ENCODE results near the gene ITGB7.
A peak's percentile ranks its signal among the peaks of the same experiment; 100 is the strongest.

ITGB7 gene

DNA sequence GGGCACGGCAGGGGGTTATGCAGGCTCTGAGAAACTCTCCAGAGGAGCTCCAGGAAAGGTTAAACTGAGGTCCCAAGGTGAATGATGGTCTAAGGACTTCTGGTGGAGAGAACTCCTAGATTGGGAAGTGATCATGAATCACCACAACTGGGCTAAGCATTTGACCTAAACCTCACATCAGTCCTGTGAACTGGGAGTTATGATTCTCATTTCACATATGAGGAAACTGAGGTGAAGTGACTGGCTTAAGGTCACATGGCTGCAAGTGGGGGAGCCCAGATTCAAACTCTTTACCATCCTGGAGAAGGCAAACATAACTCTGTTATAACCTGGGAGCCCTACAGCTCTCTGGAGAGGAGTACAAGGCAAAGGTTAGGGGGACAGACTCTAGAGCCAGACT lies 20.8 kb upstream of the ITGB7 start:
- Histone ChIP-seq H3K36me3 (ENCODE audit: control insufficient read depth in 2 of 2, insufficient read depth in 1 of 2, low read length in 2 of 2) (no peaks in the 10 kb centered on the region), H3K4me3 (ENCODE audit: low read depth, low read length) (no peak overlapping the region), H3K27ac (ENCODE audit: extremely low read depth, low read depth, low read length) (no peak overlapping the region), H3K9me3 (ENCODE audit: control insufficient read depth, insufficient read depth, low read depth, low read length) (no peaks in the 10 kb centered on the region), H3K4me1 (ENCODE audit: control insufficient read depth, insufficient read depth, low read length) (peaks cover 6% of the 10 kb centered on the region)
- ChIA-PET CTCF (interaction anchor here (0.6 kb wide), 1 partner anchor 74 kb away, joined by 3 read pairs; no protein-coding TSS in a partner anchor), POLR2A (no interaction called here)
- TF ChIP-seq ZNF350 (tag by site-specific recombination; IDR thresholded peaks at IDR 0.05) (no peak), ZNF133 (tag by site-specific recombination; IDR thresholded peaks at IDR 0.05) (no peak), ZNF571 (tag by site-specific recombination; IDR thresholded peaks at IDR 0.05) (no peak)

DNA sequence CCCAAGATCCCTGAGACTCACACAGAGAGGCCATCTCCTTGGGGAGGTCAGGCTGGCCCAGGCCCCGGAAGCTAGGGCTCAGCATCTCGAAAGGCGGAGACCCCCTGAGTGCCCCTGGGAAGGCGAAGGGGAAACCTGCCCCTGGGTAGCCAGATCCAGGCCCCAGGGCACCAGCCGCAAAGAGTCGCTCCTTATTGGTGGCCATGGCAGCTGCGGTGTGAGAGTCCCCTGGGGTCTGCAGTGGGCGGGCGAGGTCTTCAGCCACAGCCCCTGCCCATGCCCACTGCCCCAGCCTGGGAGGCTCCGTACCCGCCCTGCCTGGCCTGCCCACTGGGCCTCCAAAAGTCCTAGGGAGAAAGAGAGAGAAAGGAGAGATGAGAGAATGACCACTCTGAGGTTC lies 20.3 kb upstream of the ITGB7 start:
- Histone ChIP-seq H3K9me3 (ENCODE audit: control insufficient read depth, insufficient read depth, low read depth, low read length) (no peaks in the 10 kb centered on the region), H3K36me3 (ENCODE audit: control insufficient read depth in 2 of 2, insufficient read depth in 1 of 2, low read length in 2 of 2) (no peaks in the 10 kb centered on the region), H3K4me1 (ENCODE audit: control insufficient read depth, insufficient read depth, low read length) (peaks cover under 1% of the 10 kb centered on the region), H3K4me3 (ENCODE audit: low read depth, low read length) (no peak overlapping the region), H3K27ac (ENCODE audit: extremely low read depth, low read depth, low read length) (no peak overlapping the region)
- TF ChIP-seq ZNF175 (tag by site-specific recombination; IDR thresholded peaks at IDR 0.05) (no peak), CTCF (tag by site-specific recombination; IDR thresholded peaks at IDR 0.05) (no peak), BCL11A (tag by site-specific recombination; IDR thresholded peaks at IDR 0.05; ENCODE audit: low read depth) (no peak)
- POLR2A ChIA-PET = no interaction called here
- CTCF ChIA-PET = no interaction called here

DNA sequence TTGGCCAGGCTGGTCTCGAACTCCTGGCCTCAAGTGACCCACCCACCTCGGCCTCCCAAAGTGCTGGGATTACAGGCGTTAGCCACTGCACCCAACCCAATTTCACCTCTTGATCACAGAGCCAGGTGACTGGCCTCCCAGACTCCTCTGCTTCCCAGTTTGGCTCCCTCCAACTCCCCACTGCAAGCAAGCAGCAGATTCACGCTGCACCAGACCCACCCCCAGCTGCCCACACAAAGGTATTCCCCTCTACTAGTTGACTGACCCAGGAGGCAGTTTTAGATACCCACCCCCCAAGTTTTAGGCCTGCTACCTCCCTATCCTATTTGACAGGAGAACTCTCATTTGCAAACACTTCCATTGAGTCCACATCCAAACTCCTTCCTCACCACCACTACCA lies 19.8 kb upstream of the ITGB7 start:
- CTCF ChIA-PET = interaction anchor here (0.9 to 1.2 kb wide), 2 partner anchors 14 to 161 kb away, joined by 3 read pairs; no protein-coding TSS in a partner anchor

DNA sequence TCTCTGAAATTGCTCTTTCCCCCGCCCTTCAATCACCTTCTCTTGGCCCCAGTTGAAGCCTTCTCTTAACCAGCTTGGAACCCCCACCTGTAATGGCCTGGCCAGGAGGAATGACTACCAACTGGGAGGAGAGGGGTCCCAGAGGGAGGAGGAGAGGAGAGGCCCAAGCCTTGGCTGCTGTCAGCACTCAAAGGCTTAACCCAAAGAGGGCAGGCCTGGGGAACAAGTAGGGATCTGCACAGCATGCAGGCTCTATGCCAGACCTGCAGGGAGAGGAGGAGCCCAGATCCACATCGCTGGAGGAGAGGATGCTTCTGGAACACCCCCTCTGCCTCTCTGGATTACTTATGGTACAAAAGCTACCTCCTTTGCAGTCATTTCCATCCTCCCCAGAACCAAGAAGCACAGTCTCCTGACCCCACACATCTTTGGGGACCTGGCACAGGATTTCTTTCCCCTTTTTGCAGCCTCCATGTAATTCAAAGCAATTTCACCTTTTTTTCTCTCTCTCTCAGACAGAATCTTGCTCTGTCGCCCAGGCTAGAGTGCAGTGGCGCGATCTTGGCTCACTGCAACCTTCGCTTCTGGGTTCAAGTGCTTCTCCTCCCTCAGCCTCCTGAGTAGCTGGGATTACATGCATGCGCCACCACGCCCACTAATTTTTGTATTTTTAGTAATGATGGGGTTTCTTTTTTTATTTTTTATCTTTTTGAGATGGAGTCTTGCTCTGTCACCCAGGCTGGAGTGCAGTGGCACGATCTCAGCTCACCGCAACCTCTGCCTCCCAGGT lies 18.8 kb upstream of the ITGB7 start:
- ChIA-PET CTCF (interaction anchor here (0.6 to 1.3 kb wide), 6 partner anchors 8 to 160 kb away, joined by 3 read pairs; no protein-coding TSS in a partner anchor), POLR2A (interaction anchor here (1.0 kb wide), 1 partner anchor 11 kb away, joined by 5 read pairs; no protein-coding TSS in a partner anchor)
- Histone ChIP-seq H3K36me3 (ENCODE audit: control insufficient read depth in 2 of 2, insufficient read depth in 1 of 2, low read length in 2 of 2) (no peaks in the 10 kb centered on the region), H3K9me3 (ENCODE audit: control insufficient read depth, insufficient read depth, low read depth, low read length) (no peaks in the 10 kb centered on the region), H3K4me1 (ENCODE audit: control insufficient read depth, insufficient read depth, low read length) (peaks cover 4% of the 10 kb centered on the region), H3K27ac (ENCODE audit: extremely low read depth, low read depth, low read length) (no peak overlapping the region), H3K4me3 (ENCODE audit: low read depth, low read length) (no peak overlapping the region)
- TF ChIP-seq ZIC2 (tag by site-specific recombination; IDR thresholded peaks at IDR 0.05) (peak; percentile 47), ZNF621 (tag by site-specific recombination; IDR thresholded peaks at IDR 0.05) (no peak), MZF1 (tag by site-specific recombination; IDR thresholded peaks at IDR 0.05; ENCODE audit: borderline replicate concordance) (peak; percentile 42; the same call in 1 of the 2 replicates), ZNF366 (tag by site-specific recombination; conservative IDR thresholded peaks at IDR 0.05) (0 out of 2 replicates have a peak, but pooled peaks have one; percentile 11), ZNF837 (tag by site-specific recombination; IDR thresholded peaks at IDR 0.05) (no peak), INSM2 (tag by site-specific recombination; IDR thresholded peaks at IDR 0.05) (no peak), GLI4 (tag by site-specific recombination; IDR thresholded peaks at IDR 0.05) (no peak), HOXD13 (CRISPR knock-in tag; IDR thresholded peaks at IDR 0.05; ENCODE audit: borderline replicate concordance) (no peak), MYNN (tag by site-specific recombination; IDR thresholded peaks at IDR 0.05; ENCODE audit: borderline replicate concordance) (no peak), KLF1 (tag by site-specific recombination; IDR thresholded peaks at IDR 0.05) (no peak)

More for the DNA sequence above, 19.8 kb upstream of the ITGB7 start:
- Histone ChIP-seq H3K4me3 (ENCODE audit: low read depth, low read length) (no peak overlapping the region), H3K27ac (ENCODE audit: extremely low read depth, low read depth, low read length) (no peak overlapping the region), H3K4me1 (ENCODE audit: control insufficient read depth, insufficient read depth, low read length) (peaks cover 4% of the 10 kb centered on the region), H3K36me3 (ENCODE audit: control insufficient read depth in 2 of 2, insufficient read depth in 1 of 2, low read length in 2 of 2) (no peaks in the 10 kb centered on the region), H3K9me3 (ENCODE audit: control insufficient read depth, insufficient read depth, low read depth, low read length) (no peaks in the 10 kb centered on the region)
- POLR2A ChIA-PET = no interaction called here
- TF ChIP-seq ZNF350 (tag by site-specific recombination; IDR thresholded peaks at IDR 0.05) = no peak
- TF ChIP-seq SCRT1 (tag by site-specific recombination; IDR thresholded peaks at IDR 0.05; ENCODE audit: borderline replicate concordance) = no peak
- TF ChIP-seq GLIS1 (tag by site-specific recombination; IDR thresholded peaks at IDR 0.05) = no peak
- no peak for TF ChIP-seq ZNF248 (tag by site-specific recombination; IDR thresholded peaks at IDR 0.05)
- no peak for TF ChIP-seq KLF10 (tag by site-specific recombination; IDR thresholded peaks at IDR 0.05)
- TF ChIP-seq IKZF3 (tag by site-specific recombination; IDR thresholded peaks at IDR 0.05) = no peak
- no peak for TF ChIP-seq ZNF639 (tag by site-specific recombination; IDR thresholded peaks at IDR 0.05)
- no peak for TF ChIP-seq ZNF623 (tag by site-specific recombination; IDR thresholded peaks at IDR 0.05)
- no peak for TF ChIP-seq TRIM28 (IDR thresholded peaks at IDR 0.05; ENCODE audit: borderline replicate concordance, low read length)
- no peak for TF ChIP-seq ZBTB8A (tag by site-specific recombination; IDR thresholded peaks at IDR 0.05)
- TF ChIP-seq ZNF138 (tag by site-specific recombination; IDR thresholded peaks at IDR 0.05; ENCODE audit: borderline replicate concordance) = no peak
- no peak for TF ChIP-seq SCRT2 (tag by site-specific recombination; IDR thresholded peaks at IDR 0.05)
- TF ChIP-seq ZNF311 (tag by site-specific recombination; IDR thresholded peaks at IDR 0.05; ENCODE audit: borderline replicate concordance) = no peak
- TF ChIP-seq ZNF48 (tag by site-specific recombination; IDR thresholded peaks at IDR 0.05) = no peak
- no peak for TF ChIP-seq ZNF391 (tag by site-specific recombination; IDR thresholded peaks at IDR 0.05; ENCODE audit: borderline replicate concordance, low read depth)
- no peak for TF ChIP-seq ZFP69B (tag by site-specific recombination; IDR thresholded peaks at IDR 0.05)
- TF ChIP-seq ZNF510 (tag by site-specific recombination; IDR thresholded peaks at IDR 0.05; ENCODE audit: insufficient replicate concordance) = no peak
